Neutrophil (primary cell): Measurements from ENCODE around the gene THAP3.

ENCODE experiments used
- H3K27ac ChIP-seq: fragments of 200-600 bp; sonication (generic); 2 replicates; pipeline ENCODE4 v1.5.1; 2016; ENCODE audit warnings: mild to moderate bottlenecking, moderate library complexity
- H3K27me3 ChIP-seq: fragments of 200-600 bp; sonication (generic); 2 replicates; pipeline ENCODE4 v1.6.0; 2016; ENCODE audit warnings: mild to moderate bottlenecking
- H3K36me3 ChIP-seq: fragments of 200-600 bp; sonication (generic); 2 replicates; pipeline ENCODE4 v1.5.1; 2017
- H3K4me1 ChIP-seq, 2 experiments: fragments of 200-600 bp in 1 of 2; sonication (generic) in 1 of 2; 1 replicate in 1 of 2; 2 replicates in 1 of 2; pipeline versions ENCODE4 v1.5.1 to v1.6.1; 2013 to 2016; ENCODE audit warnings: low read depth in 1 of 2, low read length in 1 of 2, mild to moderate bottlenecking in 1 of 2, moderate library complexity in 1 of 2; ENCODE audit not compliant: control insufficient read depth in 1 of 2, insufficient read depth in 1 of 2
- H3K4me3 ChIP-seq, 2 experiments: fragments of 200-600 bp in 1 of 2; sonication (generic) in 1 of 2; 1 replicate in 1 of 2; 2 replicates in 1 of 2; pipeline ENCODE4 v1.5.1; 2013 to 2016; ENCODE audit warnings: low read depth in 1 of 2, low read length in 1 of 2, mild to moderate bottlenecking in 1 of 2, moderate library complexity in 1 of 2
- H3K9me3 ChIP-seq: fragments of 200-600 bp; sonication (generic); 2 replicates; pipeline ENCODE4 v1.5.1; 2016
- TF ChIP-seq, protein P1 (sequence below): fragments of 200-600 bp; sonication (generic); IDR thresholded peaks from 2 replicates; pipeline ENCODE4 v1.5.1; 2016; ENCODE audit warnings: antibody characterized with exemption

The THAP3 gene

GRCh38 chr1:6585081-6585722 lies 39.5 kb upstream of the THAP3 start:
- Histone ChIP-seq H3K36me3 (peaks cover 62% of the 10 kb centered on the region), H3K4me3 (no peak overlapping the region), H3K27me3 (no peaks in the 10 kb centered on the region), H3K27ac (peak overlapping the region; percentile 44), H3K4me1 (peaks cover 35 to 41% of the 10 kb centered on the region in 2 experiments), H3K9me3 (no peaks in the 10 kb centered on the region)
- TF ChIP-seq, protein P1, sequence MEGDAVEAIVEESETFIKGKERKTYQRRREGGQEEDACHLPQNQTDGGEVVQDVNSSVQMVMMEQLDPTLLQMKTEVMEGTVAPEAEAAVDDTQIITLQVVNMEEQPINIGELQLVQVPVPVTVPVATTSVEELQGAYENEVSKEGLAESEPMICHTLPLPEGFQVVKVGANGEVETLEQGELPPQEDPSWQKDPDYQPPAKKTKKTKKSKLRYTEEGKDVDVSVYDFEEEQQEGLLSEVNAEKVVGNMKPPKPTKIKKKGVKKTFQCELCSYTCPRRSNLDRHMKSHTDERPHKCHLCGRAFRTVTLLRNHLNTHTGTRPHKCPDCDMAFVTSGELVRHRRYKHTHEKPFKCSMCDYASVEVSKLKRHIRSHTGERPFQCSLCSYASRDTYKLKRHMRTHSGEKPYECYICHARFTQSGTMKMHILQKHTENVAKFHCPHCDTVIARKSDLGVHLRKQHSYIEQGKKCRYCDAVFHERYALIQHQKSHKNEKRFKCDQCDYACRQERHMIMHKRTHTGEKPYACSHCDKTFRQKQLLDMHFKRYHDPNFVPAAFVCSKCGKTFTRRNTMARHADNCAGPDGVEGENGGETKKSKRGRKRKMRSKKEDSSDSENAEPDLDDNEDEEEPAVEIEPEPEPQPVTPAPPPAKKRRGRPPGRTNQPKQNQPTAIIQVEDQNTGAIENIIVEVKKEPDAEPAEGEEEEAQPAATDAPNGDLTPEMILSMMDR = no peak

DNA sequence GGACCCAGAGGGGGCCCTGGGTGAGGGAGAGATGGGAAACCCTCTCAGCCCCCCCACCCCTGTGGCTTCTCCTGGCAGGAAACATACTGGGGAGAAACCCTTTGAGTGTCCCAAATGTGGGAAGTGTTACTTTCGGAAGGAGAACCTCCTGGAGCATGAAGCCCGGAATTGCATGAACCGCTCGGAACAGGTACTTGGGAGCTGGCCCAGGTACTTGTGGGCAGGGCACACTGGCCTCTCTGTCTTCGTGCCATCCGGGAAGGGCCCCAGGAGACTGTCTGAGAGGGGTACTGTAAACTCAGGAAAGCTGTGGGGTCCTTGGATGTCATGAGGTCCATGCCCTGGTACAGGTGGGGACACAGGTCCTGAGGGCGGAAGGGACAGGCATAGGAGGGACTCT lies 38.8 kb upstream of the THAP3 start:
- no peak overlapping the region for H3K4me3 ChIP-seq
- peaks cover 32 to 38% of the 10 kb centered on the region in 2 experiments for H3K4me1 ChIP-seq
- H3K27ac ChIP-seq = peak overlapping the region; percentile 44
- H3K36me3 ChIP-seq = peaks cover 69% of the 10 kb centered on the region
- no peaks in the 10 kb centered on the region for H3K27me3 ChIP-seq
- no peaks in the 10 kb centered on the region for H3K9me3 ChIP-seq
- TF ChIP-seq, protein P1 = no peak

GRCh38 chr1:6586404-6586816 lies 38.3 kb upstream of the THAP3 start:
- Histone ChIP-seq H3K9me3 (no peaks in the 10 kb centered on the region), H3K27ac (no peak overlapping the region), H3K27me3 (no peaks in the 10 kb centered on the region), H3K36me3 (peaks cover 74% of the 10 kb centered on the region), H3K4me1 (peaks cover 32 to 38% of the 10 kb centered on the region in 2 experiments), H3K4me3 (no peak overlapping the region)
- TF ChIP-seq, protein P1 = no peak

- Histone ChIP-seq H3K4me3 (no peak overlapping the region), H3K36me3 (peaks cover 84% of the 10 kb centered on the region), H3K27me3 (no peaks in the 10 kb centered on the region), H3K27ac (peak overlapping the region; percentile 18), H3K4me1 (peaks cover 32 to 38% of the 10 kb centered on the region in 2 experiments), H3K9me3 (no peaks in the 10 kb centered on the region)
- TF ChIP-seq, protein P1 = no peak
Observed at GRCh38 chr1:6587261-6588005, 37.2 kb upstream of the THAP3 start.

- Histone ChIP-seq H3K9me3 (no peaks in the 10 kb centered on the region), H3K36me3 (peaks cover 93% of the 10 kb centered on the region), H3K27me3 (no peaks in the 10 kb centered on the region), H3K27ac (peak overlapping the region; percentile 18), H3K4me3 (no peak overlapping the region), H3K4me1 (peaks cover 28 to 33% of the 10 kb centered on the region in 2 experiments)
- TF ChIP-seq, protein P1 = no peak
Observed at GRCh38 chr1:6588128-6588892, 36.4 kb upstream of the THAP3 start.
